HepG2 (cell line): ENCODE results near the gene MADCAM1. TPM values are rescaled to one million over a fixed set of nuclear protein-coding genes. Genes with fewer than 3 reads are reported as not detected.

Experiments
- ARHGAP35 ChIP-seq: sonication (generic); formaldehyde crosslinking; IDR thresholded peaks from 2 replicates; pipeline ENCODE4 v1.9.0; 2022; ENCODE audit warnings: mild to moderate bottlenecking, inconsistent platforms, moderate library complexity, missing genetic modification reagents, borderline replicate concordance
- BRCA1 ChIP-seq: sonication (generic); formaldehyde crosslinking; IDR thresholded peaks from 2 replicates; pipeline ENCODE4 v1.4.0; 2020; ENCODE audit warnings: missing genetic modification reagents
- CCDC6 ChIP-seq: sonication (generic); formaldehyde crosslinking; IDR thresholded peaks from 2 replicates; pipeline ENCODE4 v1.8.1; 2022; ENCODE audit warnings: mild to moderate bottlenecking, missing genetic modification reagents, moderate library complexity
- ERF ChIP-seq: IDR thresholded peaks from 2 replicates; pipeline ENCODE4 v1.6.1; 2018; ENCODE audit warnings: missing biosample characterization, missing genetic modification reagents
- GFI1 ChIP-seq: sonication (generic); formaldehyde crosslinking; IDR thresholded peaks from 2 replicates; pipeline ENCODE4 v1.5.0; 2020; ENCODE audit warnings: missing genetic modification reagents, mild to moderate bottlenecking, borderline replicate concordance
- HDAC1 ChIP-seq: sonication (generic); formaldehyde crosslinking; IDR thresholded peaks from 2 replicates; pipeline ENCODE4 v1.5.1; 2020; ENCODE audit warnings: mild to moderate bottlenecking, missing genetic modification reagents
- MXI1 ChIP-seq: IDR thresholded peaks from 3 replicates; pipeline ENCODE4 v1.6.1; 2012; ENCODE audit warnings: low read depth, low read length, inconsistent platforms, borderline replicate concordance
- RBAK ChIP-seq: sonication (generic); formaldehyde crosslinking; IDR thresholded peaks from 2 replicates; pipeline ENCODE4 v1.5.1; 2020; ENCODE audit warnings: mild to moderate bottlenecking, missing genetic modification reagents
- SOX13 ChIP-seq, 3 experiments: fragments of 450-650 bp in 1 of 3; sonication (generic) in 1 of 3; formaldehyde crosslinking in 1 of 3; IDR thresholded peaks in 2 of 3; conservative IDR thresholded peaks in 1 of 3; 2 replicates each; pipeline versions ENCODE4 v1.5.0 to v1.6.1; 2016 to 2020; ENCODE audit warnings: antibody characterized with exemption in 1 of 3, mild to moderate bottlenecking in 1 of 3, missing compliant biosample characterization in 1 of 3, missing genetic modification reagents in 1 of 3, moderate library complexity in 1 of 3
- TBL1XR1 ChIP-seq: fragments of 150-350 bp; IDR thresholded peaks from 2 replicates; pipeline ENCODE4 v1.6.1; 2014; ENCODE audit warnings: borderline replicate concordance, low read length; ENCODE audit not compliant: partially characterized antibody
- ZNF3 ChIP-seq: IDR thresholded peaks from 2 replicates; pipeline ENCODE4 v1.7.0; 2017; ENCODE audit warnings: inconsistent platforms
- ZNF34 ChIP-seq: sonication (generic); formaldehyde crosslinking; IDR thresholded peaks from 2 replicates; pipeline ENCODE4 v1.4.0; 2020; ENCODE audit warnings: mild to moderate bottlenecking, missing genetic modification reagents, borderline replicate concordance
- ZNF367 ChIP-seq: sonication (generic); formaldehyde crosslinking; IDR thresholded peaks from 2 replicates; pipeline ENCODE4 v1.4.0; 2020; ENCODE audit warnings: missing genetic modification reagents, borderline replicate concordance
- ZNF713 ChIP-seq: sonication (generic); formaldehyde crosslinking; IDR thresholded peaks from 2 replicates; pipeline ENCODE4 v1.4.0; 2020; ENCODE audit warnings: mild to moderate bottlenecking, missing genetic modification reagents
- ZNF720 ChIP-seq: sonication (generic); formaldehyde crosslinking; IDR thresholded peaks from 2 replicates; pipeline ENCODE4 v1.4.0; 2020; ENCODE audit warnings: missing genetic modification reagents
- ZNF781 ChIP-seq: sonication (generic); formaldehyde crosslinking; IDR thresholded peaks from 2 replicates; pipeline ENCODE4 v1.5.1; 2020; ENCODE audit warnings: borderline replicate concordance, mild to moderate bottlenecking, missing genetic modification reagents; ENCODE audit errors: not compliant biosample characterization
- polyA plus RNA-seq, 8 experiments: library from polyadenylated mRNA; depleted of rRNA in 3 of 8; stranded (reverse) in 7 of 8; unstranded in 1 of 8; fragments of >200 nt; fragmentation: Illumina TruSeq in 4 of 8; extraction: Trizol in 4 of 8; gene quantifications; 2 replicates each; pipeline versions ENCODE4 v1.2.1 to v1.2.3, GENCODE V29; 2011 to 2016; ENCODE audit warnings: low read depth in 4 of 8, missing spikeins in 1 of 8, mixed read lengths in 1 of 8; ENCODE audit not compliant: insufficient read depth in 1 of 8
- total RNA-seq, 5 experiments: library from RNA; depleted of rRNA; stranded (reverse); fragments of >200 nt; fragmentation: Illumina TruSeq; extraction: Trizol; gene quantifications; 2 replicates each; pipeline ENCODE4 v1.2.3, GENCODE V29; 2016; ENCODE audit warnings: low read depth in 1 of 5
- TF ChIP-seq, protein P1 (sequence below): sonication (generic); formaldehyde crosslinking; IDR thresholded peaks from 2 replicates; pipeline ENCODE4 v1.4.0; 2020; ENCODE audit warnings: mild to moderate bottlenecking, low read depth, missing genetic modification reagents
- TF ChIP-seq, protein P2 (sequence below): sonication (generic); formaldehyde crosslinking; IDR thresholded peaks from 2 replicates; pipeline ENCODE4 v1.4.0; 2020; ENCODE audit warnings: missing genetic modification reagents, borderline replicate concordance
- TF ChIP-seq, protein P3 (sequence below): sonication (generic); formaldehyde crosslinking; conservative IDR thresholded peaks from 2 replicates; pipeline ENCODE4 v1.8.1; 2023; ENCODE audit warnings: missing genetic modification reagents
- TF ChIP-seq, protein P4 (sequence below): sonication (generic); formaldehyde crosslinking; IDR thresholded peaks from 2 replicates; pipeline ENCODE4 v1.5.0; 2020; ENCODE audit warnings: missing genetic modification reagents

The MADCAM1 gene
- total and polyA plus RNA-seq, 2 of the 13 experiments (the other 11 are each of a cell fraction or from before 2014, with no cell fraction given) = 0.29 to 0.33 TPM

DNA sequence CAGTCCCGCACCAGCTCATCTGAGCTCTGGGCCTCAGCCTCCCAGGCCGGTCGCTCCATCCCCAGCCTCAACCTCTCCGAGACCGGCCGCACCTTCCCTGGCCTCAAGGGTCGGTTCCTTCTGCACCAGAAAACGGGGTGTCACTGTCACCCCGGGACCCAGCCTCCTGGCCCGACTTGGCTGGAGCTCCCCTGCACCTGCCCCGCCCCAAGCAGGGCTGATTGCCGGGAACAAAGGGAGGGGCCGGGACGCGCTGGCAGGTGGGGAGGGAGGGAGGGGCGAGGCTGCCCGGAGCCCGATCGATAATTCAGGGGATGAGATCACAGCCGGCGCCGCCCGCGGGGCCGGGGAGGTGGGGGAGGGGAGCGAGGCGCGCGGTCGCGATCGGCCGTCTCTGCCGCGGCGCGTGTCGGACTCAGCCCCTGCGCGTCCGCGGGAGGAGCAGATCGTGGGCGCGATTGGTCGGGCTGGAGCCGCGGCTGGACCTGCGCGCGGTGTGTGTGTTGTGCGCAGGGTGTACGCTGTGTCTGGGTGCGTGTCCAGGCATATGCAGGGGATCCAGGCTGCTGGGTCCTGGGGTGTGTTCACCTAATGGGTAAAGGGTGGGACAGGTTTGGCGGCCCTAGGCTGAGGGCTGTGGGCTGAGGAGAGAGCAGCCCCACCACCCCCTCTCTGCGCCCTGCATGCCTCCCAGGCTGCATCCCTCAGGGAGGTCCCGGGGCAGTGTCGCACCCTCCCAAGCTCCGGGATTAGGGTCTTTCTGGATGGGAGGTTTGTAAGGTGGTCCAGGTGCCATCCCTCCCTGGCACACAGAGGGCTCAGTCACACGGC lies 34.4 kb upstream of the MADCAM1 start (continued):
- TF ChIP-seq, protein P1, sequence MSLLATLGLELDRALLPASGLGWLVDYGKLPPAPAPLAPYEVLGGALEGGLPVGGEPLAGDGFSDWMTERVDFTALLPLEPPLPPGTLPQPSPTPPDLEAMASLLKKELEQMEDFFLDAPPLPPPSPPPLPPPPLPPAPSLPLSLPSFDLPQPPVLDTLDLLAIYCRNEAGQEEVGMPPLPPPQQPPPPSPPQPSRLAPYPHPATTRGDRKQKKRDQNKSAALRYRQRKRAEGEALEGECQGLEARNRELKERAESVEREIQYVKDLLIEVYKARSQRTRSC (CRISPR knock-in tag) = no peak
- no peak for TF ChIP-seq ZNF781 (CRISPR knock-in tag)
- no peak for TF ChIP-seq SOX13 (IDR thresholded peaks at IDR 0.05)
- peak in 1 of 2 experiments; percentile 68; a peak in 2 of 4 replicates for TF ChIP-seq SOX13 (CRISPR knock-in tag; conservative IDR thresholded peaks at IDR 0.05 in 1 of 2, IDR thresholded peaks at IDR 0.05 in 1 of 2)
- TF ChIP-seq MXI1 = peak; percentile 41; the same call in 1 of the 3 replicates
- TF ChIP-seq ARHGAP35 (CRISPR knock-in tag) = no peak
- TF ChIP-seq, protein P2, sequence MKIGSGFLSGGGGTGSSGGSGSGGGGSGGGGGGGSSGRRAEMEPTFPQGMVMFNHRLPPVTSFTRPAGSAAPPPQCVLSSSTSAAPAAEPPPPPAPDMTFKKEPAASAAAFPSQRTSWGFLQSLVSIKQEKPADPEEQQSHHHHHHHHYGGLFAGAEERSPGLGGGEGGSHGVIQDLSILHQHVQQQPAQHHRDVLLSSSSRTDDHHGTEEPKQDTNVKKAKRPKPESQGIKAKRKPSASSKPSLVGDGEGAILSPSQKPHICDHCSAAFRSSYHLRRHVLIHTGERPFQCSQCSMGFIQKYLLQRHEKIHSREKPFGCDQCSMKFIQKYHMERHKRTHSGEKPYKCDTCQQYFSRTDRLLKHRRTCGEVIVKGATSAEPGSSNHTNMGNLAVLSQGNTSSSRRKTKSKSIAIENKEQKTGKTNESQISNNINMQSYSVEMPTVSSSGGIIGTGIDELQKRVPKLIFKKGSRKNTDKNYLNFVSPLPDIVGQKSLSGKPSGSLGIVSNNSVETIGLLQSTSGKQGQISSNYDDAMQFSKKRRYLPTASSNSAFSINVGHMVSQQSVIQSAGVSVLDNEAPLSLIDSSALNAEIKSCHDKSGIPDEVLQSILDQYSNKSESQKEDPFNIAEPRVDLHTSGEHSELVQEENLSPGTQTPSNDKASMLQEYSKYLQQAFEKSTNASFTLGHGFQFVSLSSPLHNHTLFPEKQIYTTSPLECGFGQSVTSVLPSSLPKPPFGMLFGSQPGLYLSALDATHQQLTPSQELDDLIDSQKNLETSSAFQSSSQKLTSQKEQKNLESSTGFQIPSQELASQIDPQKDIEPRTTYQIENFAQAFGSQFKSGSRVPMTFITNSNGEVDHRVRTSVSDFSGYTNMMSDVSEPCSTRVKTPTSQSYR (CRISPR knock-in tag) = peak; percentile 99
- peak; percentile 59 for TF ChIP-seq HDAC1
- TF ChIP-seq ERF (CRISPR knock-in tag) = no peak; the same call in 1 of the 2 replicates
- TF ChIP-seq ZNF3 (CRISPR knock-in tag) = no peak
- no peak for TF ChIP-seq CCDC6 (CRISPR knock-in tag)
- 0 out of 2 replicates have a peak, but pooled peaks have one; percentile 40 for TF ChIP-seq ZNF34
- no peak for TF ChIP-seq RBAK (CRISPR knock-in tag)
- TF ChIP-seq, protein P3, sequence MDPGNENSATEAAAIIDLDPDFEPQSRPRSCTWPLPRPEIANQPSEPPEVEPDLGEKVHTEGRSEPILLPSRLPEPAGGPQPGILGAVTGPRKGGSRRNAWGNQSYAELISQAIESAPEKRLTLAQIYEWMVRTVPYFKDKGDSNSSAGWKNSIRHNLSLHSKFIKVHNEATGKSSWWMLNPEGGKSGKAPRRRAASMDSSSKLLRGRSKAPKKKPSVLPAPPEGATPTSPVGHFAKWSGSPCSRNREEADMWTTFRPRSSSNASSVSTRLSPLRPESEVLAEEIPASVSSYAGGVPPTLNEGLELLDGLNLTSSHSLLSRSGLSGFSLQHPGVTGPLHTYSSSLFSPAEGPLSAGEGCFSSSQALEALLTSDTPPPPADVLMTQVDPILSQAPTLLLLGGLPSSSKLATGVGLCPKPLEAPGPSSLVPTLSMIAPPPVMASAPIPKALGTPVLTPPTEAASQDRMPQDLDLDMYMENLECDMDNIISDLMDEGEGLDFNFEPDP (CRISPR knock-in tag) = no peak
- no peak for TF ChIP-seq GFI1 (CRISPR knock-in tag)
- TF ChIP-seq BRCA1 (CRISPR knock-in tag) = no peak
- TF ChIP-seq, protein P4, sequence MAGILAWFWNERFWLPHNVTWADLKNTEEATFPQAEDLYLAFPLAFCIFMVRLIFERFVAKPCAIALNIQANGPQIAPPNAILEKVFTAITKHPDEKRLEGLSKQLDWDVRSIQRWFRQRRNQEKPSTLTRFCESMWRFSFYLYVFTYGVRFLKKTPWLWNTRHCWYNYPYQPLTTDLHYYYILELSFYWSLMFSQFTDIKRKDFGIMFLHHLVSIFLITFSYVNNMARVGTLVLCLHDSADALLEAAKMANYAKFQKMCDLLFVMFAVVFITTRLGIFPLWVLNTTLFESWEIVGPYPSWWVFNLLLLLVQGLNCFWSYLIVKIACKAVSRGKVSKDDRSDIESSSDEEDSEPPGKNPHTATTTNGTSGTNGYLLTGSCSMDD (CRISPR knock-in tag) = no peak
- TF ChIP-seq ZNF720 (CRISPR knock-in tag) = no peak
- TF ChIP-seq ZNF713 (CRISPR knock-in tag) = no peak
- TF ChIP-seq ZNF367 = no peak
- TF ChIP-seq TBL1XR1 = no peak
